HepG2 (cell line): Measurements from ENCODE around the gene GCSAM. TPM values are rescaled to one million over a fixed set of nuclear protein-coding genes. Genes with fewer than 3 reads are reported as not detected.
A peak's percentile ranks its signal among the peaks of the same experiment; 100 is the strongest.

Experiments
- ELF3 ChIP-seq: IDR thresholded peaks from 2 replicates; pipeline ENCODE4 v1.6.1; 2016; ENCODE audit warnings: missing genetic modification reagents, missing compliant biosample characterization
- EP300 ChIP-seq, 3 experiments: sonication (generic) in 1 of 3; formaldehyde crosslinking in 1 of 3; IDR thresholded peaks; 2 replicates each; pipeline versions ENCODE4 v1.5.1 to v1.6.1; 2011 to 2020; ENCODE audit warnings: low read depth in 2 of 3, low read length in 2 of 3, borderline replicate concordance in 1 of 3, improper control_type of control experiment in 1 of 3, mild to moderate bottlenecking in 1 of 3, missing genetic modification reagents in 1 of 3, moderate library complexity in 1 of 3
- FOSL1 ChIP-seq: sonication (generic); formaldehyde crosslinking; IDR thresholded peaks from 2 replicates; pipeline ENCODE4 v1.9.0; 2021; ENCODE audit warnings: missing genetic modification reagents, borderline replicate concordance
- GATAD2A ChIP-seq: IDR thresholded peaks from 2 replicates; pipeline ENCODE4 v1.6.1; 2016
- MXD1 ChIP-seq: sonication (generic); formaldehyde crosslinking; IDR thresholded peaks from 2 replicates; pipeline ENCODE4 v1.4.0; 2020; ENCODE audit warnings: mild to moderate bottlenecking, missing genetic modification reagents
- SETDB1 ChIP-seq: sonication (generic); formaldehyde crosslinking; IDR thresholded peaks from 2 replicates; pipeline ENCODE4 v1.5.1; 2020; ENCODE audit warnings: missing genetic modification reagents, mild to moderate bottlenecking, borderline replicate concordance
- ZBTB40 ChIP-seq, 2 experiments: fragments of 450-650 bp in 1 of 2; sonication (generic) in 1 of 2; formaldehyde crosslinking in 1 of 2; IDR thresholded peaks; 2 replicates each; pipeline versions ENCODE4 v1.6.1 to v1.8.0; 2016 to 2022; ENCODE audit warnings: antibody characterized with exemption in 1 of 2, mild to moderate bottlenecking in 1 of 2, missing genetic modification reagents in 1 of 2
- ZNF572 ChIP-seq: sonication (generic); formaldehyde crosslinking; IDR thresholded peaks from 2 replicates; pipeline ENCODE4 v1.5.1; 2020; ENCODE audit warnings: mild to moderate bottlenecking, missing genetic modification reagents
- ZNF7 ChIP-seq: IDR thresholded peaks from 2 replicates; pipeline ENCODE4 v1.6.1; 2016; ENCODE audit warnings: missing biosample characterization, missing genetic modification reagents
- polyA plus RNA-seq, 8 experiments: library from polyadenylated mRNA; depleted of rRNA in 3 of 8; stranded (reverse) in 7 of 8; unstranded in 1 of 8; fragments of >200 nt; fragmentation: Illumina TruSeq in 4 of 8; extraction: Trizol in 4 of 8; gene quantifications; 2 replicates each; pipeline versions ENCODE4 v1.2.1 to v1.2.3, GENCODE V29; 2011 to 2016; ENCODE audit warnings: low read depth in 4 of 8, missing spikeins in 1 of 8, mixed read lengths in 1 of 8; ENCODE audit not compliant: insufficient read depth in 1 of 8
- total RNA-seq, 5 experiments: library from RNA; depleted of rRNA; stranded (reverse); fragments of >200 nt; fragmentation: Illumina TruSeq; extraction: Trizol; gene quantifications; 2 replicates each; pipeline ENCODE4 v1.2.3, GENCODE V29; 2016; ENCODE audit warnings: low read depth in 1 of 5
- TF ChIP-seq, protein P1 (sequence below): sonication (generic); formaldehyde crosslinking; IDR thresholded peaks from 2 replicates; pipeline ENCODE4 v1.4.0; 2020; ENCODE audit warnings: missing genetic modification reagents, mild to moderate bottlenecking, borderline replicate concordance
- TF ChIP-seq, protein P2 (sequence below): sonication (generic); formaldehyde crosslinking; IDR thresholded peaks from 2 replicates; pipeline ENCODE4 v1.8.0; 2022; ENCODE audit warnings: missing genetic modification reagents, mild to moderate bottlenecking, moderate library complexity, borderline replicate concordance

Gene GCSAM
- total and polyA plus RNA-seq, 2 of the 13 experiments (the other 11 are each of a cell fraction or from before 2014, with no cell fraction given): not detected

DNA sequence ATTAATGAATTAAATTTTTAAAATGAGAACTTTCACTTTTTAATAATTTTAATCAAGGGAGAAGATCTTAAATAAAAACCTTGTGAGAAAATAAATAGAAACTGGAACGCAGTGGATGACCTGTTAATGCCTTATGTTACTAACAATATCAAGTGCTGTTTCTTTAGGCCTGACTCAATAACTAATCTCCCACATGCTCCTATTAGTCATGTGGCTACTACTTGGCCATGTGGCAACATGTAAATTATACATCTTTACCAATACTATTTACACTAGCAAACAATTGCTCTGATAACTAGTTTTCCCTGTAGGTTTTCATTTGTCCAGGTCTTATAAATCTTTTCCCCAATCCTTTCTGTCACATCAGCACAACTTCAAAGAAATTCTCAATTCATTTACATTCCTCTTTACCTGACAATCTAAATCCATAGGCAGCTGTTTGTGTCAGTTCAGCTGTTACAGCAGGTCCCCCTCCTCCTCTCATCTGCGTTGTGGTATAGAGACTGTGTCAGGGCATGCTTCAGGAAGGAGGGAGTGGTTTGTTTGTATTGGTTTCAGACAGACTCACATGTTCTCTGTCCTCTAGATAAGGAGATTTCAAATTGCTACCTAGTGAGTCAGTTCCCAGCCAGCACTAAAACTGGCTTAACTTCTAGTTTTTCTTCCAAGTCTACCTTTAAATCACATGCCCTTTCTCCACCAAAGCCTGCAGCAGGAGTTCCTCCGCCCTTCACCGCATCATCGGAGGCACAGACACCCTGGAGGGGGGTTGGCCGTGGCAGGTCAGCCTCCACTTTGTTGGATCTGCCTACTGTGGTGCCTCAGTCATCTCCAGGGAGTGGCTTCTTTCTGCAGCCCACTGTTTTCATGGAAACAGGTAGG, 58.2 kb downstream of the GCSAM start (continued):
- TF ChIP-seq ZBTB40 (IDR thresholded peaks at IDR 0.05) (no peak), ZBTB40 (CRISPR knock-in tag; IDR thresholded peaks at IDR 0.05) (no peak), SETDB1 (CRISPR knock-in tag) (no peak), ELF3 (CRISPR knock-in tag) (peak; percentile 44; the same call in 1 of the 2 replicates), ZNF572 (CRISPR knock-in tag) (no peak), FOSL1 (CRISPR knock-in tag) (no peak), EP300 (IDR thresholded peaks at IDR 0.05; ENCODE audit: low read depth in 2 of 2, low read length in 2 of 2) (0 out of 4 replicates have a peak, but pooled peaks of 1 of the 2 experiments have one; percentile 15), EP300 (CRISPR knock-in tag; IDR thresholded peaks at IDR 0.05; ENCODE audit: borderline replicate concordance) (no peak), ZNF7 (CRISPR knock-in tag) (peak; percentile 73; the same call in 1 of the 2 replicates), MXD1 (no peak), GATAD2A (CRISPR knock-in tag) (peak; percentile 63; the same call in 1 of the 2 replicates)
- TF ChIP-seq, protein P1, sequence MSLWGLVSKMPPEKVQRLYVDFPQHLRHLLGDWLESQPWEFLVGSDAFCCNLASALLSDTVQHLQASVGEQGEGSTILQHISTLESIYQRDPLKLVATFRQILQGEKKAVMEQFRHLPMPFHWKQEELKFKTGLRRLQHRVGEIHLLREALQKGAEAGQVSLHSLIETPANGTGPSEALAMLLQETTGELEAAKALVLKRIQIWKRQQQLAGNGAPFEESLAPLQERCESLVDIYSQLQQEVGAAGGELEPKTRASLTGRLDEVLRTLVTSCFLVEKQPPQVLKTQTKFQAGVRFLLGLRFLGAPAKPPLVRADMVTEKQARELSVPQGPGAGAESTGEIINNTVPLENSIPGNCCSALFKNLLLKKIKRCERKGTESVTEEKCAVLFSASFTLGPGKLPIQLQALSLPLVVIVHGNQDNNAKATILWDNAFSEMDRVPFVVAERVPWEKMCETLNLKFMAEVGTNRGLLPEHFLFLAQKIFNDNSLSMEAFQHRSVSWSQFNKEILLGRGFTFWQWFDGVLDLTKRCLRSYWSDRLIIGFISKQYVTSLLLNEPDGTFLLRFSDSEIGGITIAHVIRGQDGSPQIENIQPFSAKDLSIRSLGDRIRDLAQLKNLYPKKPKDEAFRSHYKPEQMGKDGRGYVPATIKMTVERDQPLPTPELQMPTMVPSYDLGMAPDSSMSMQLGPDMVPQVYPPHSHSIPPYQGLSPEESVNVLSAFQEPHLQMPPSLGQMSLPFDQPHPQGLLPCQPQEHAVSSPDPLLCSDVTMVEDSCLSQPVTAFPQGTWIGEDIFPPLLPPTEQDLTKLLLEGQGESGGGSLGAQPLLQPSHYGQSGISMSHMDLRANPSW: no peak
- TF ChIP-seq, protein P2, sequence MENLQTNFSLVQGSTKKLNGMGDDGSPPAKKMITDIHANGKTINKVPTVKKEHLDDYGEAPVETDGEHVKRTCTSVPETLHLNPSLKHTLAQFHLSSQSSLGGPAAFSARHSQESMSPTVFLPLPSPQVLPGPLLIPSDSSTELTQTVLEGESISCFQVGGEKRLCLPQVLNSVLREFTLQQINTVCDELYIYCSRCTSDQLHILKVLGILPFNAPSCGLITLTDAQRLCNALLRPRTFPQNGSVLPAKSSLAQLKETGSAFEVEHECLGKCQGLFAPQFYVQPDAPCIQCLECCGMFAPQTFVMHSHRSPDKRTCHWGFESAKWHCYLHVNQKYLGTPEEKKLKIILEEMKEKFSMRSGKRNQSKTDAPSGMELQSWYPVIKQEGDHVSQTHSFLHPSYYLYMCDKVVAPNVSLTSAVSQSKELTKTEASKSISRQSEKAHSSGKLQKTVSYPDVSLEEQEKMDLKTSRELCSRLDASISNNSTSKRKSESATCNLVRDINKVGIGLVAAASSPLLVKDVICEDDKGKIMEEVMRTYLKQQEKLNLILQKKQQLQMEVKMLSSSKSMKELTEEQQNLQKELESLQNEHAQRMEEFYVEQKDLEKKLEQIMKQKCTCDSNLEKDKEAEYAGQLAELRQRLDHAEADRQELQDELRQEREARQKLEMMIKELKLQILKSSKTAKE (CRISPR knock-in tag): no peak
